HepG2 (cell line): ENCODE results near the gene GPR137. TPM values are rescaled to one million over a fixed set of nuclear protein-coding genes. Genes with fewer than 3 reads are reported as not detected.

Experiments
- AGO2 ChIP-seq: fragments of 200-400 bp; formaldehyde crosslinking; optimal IDR thresholded peaks from 2 replicates; pipeline ENCODE3; 2017; ENCODE audit warnings: mild to moderate bottlenecking, low read depth, low read length, moderate library complexity
- CBX5 ChIP-seq: sonication (generic); formaldehyde crosslinking; IDR thresholded peaks from 2 replicates; pipeline ENCODE4 v1.4.0; 2020; ENCODE audit warnings: missing genetic modification reagents, borderline replicate concordance
- FOXP1 ChIP-seq, 2 experiments: fragments of 450-650 bp in 1 of 2; IDR thresholded peaks; 2 replicates each; pipeline ENCODE4 v1.6.1; 2017 to 2018; ENCODE audit warnings: antibody characterized with exemption in 1 of 2
- GFI1 ChIP-seq: sonication (generic); formaldehyde crosslinking; IDR thresholded peaks from 2 replicates; pipeline ENCODE4 v1.5.0; 2020; ENCODE audit warnings: missing genetic modification reagents, mild to moderate bottlenecking, borderline replicate concordance
- PCBP1 ChIP-seq: fragments of 200-400 bp; formaldehyde crosslinking; IDR thresholded peaks from 2 replicates; pipeline ENCODE4 v1.6.1; 2017; ENCODE audit warnings: mild to moderate bottlenecking, low read depth, low read length, borderline replicate concordance
- RAD21 ChIP-seq: fragments of 450-650 bp; formaldehyde crosslinking; IDR thresholded peaks from 2 replicates; pipeline ENCODE4 v1.5.0; 2020; ENCODE audit warnings: mild to moderate bottlenecking
- SNAI1 ChIP-seq: sonication (generic); formaldehyde crosslinking; IDR thresholded peaks from 2 replicates; pipeline ENCODE4 v1.5.0; 2020; ENCODE audit warnings: mild to moderate bottlenecking, missing genetic modification reagents, borderline replicate concordance
- TBL1XR1 ChIP-seq: fragments of 150-350 bp; IDR thresholded peaks from 2 replicates; pipeline ENCODE4 v1.6.1; 2014; ENCODE audit warnings: borderline replicate concordance, low read length; ENCODE audit not compliant: partially characterized antibody
- ZC3H4 ChIP-seq: sonication (generic); formaldehyde crosslinking; IDR thresholded peaks from 2 replicates; pipeline ENCODE4 v1.4.0; 2020; ENCODE audit warnings: missing genetic modification reagents, borderline replicate concordance
- ZNF224 ChIP-seq: sonication (generic); formaldehyde crosslinking; IDR thresholded peaks from 2 replicates; pipeline ENCODE4 v1.5.0; 2020; ENCODE audit warnings: mild to moderate bottlenecking, missing genetic modification reagents
- ZNF24 ChIP-seq: fragments of 450-650 bp; IDR thresholded peaks from 2 replicates; pipeline ENCODE4 v1.6.1; 2017; ENCODE audit warnings: antibody characterized with exemption, mild to moderate bottlenecking
- ZNF777 ChIP-seq: sonication (generic); formaldehyde crosslinking; IDR thresholded peaks from 2 replicates; pipeline ENCODE4 v1.4.0; 2020; ENCODE audit warnings: missing genetic modification reagents
- ZNF790 ChIP-seq: sonication (generic); formaldehyde crosslinking; IDR thresholded peaks from 2 replicates; pipeline ENCODE4 v1.8.0; 2022; ENCODE audit warnings: missing genetic modification reagents, mild to moderate bottlenecking, borderline replicate concordance
- polyA plus RNA-seq, 8 experiments: library from polyadenylated mRNA; depleted of rRNA in 3 of 8; stranded (reverse) in 7 of 8; unstranded in 1 of 8; fragments of >200 nt; fragmentation: Illumina TruSeq in 4 of 8; extraction: Trizol in 4 of 8; gene quantifications; 2 replicates each; pipeline versions ENCODE4 v1.2.1 to v1.2.3, GENCODE V29; 2011 to 2016; ENCODE audit warnings: low read depth in 4 of 8, missing spikeins in 1 of 8, mixed read lengths in 1 of 8; ENCODE audit not compliant: insufficient read depth in 1 of 8
- total RNA-seq, 5 experiments: library from RNA; depleted of rRNA; stranded (reverse); fragments of >200 nt; fragmentation: Illumina TruSeq; extraction: Trizol; gene quantifications; 2 replicates each; pipeline ENCODE4 v1.2.3, GENCODE V29; 2016; ENCODE audit warnings: low read depth in 1 of 5
- TF ChIP-seq, protein P1 (sequence below): sonication (generic); formaldehyde crosslinking; conservative IDR thresholded peaks from 2 replicates; pipeline ENCODE4 v1.8.0; 2022; ENCODE audit warnings: mild to moderate bottlenecking, moderate library complexity, missing genetic modification reagents
- TF ChIP-seq, protein P2 (sequence below): sonication (generic); formaldehyde crosslinking; IDR thresholded peaks from 2 replicates; pipeline ENCODE4 v1.9.0; 2021; ENCODE audit warnings: missing genetic modification reagents, mild to moderate bottlenecking, borderline replicate concordance
- TF ChIP-seq, protein P3 (sequence below): sonication (generic); formaldehyde crosslinking; IDR thresholded peaks from 2 replicates; pipeline ENCODE4 v1.5.0; 2020; ENCODE audit warnings: mild to moderate bottlenecking, missing genetic modification reagents, borderline replicate concordance

Gene GPR137
- total and polyA plus RNA-seq, 2 of the 13 experiments (the other 11 are each of a cell fraction or from before 2014, with no cell fraction given), result 8.5 to 13.2 TPM

DNA sequence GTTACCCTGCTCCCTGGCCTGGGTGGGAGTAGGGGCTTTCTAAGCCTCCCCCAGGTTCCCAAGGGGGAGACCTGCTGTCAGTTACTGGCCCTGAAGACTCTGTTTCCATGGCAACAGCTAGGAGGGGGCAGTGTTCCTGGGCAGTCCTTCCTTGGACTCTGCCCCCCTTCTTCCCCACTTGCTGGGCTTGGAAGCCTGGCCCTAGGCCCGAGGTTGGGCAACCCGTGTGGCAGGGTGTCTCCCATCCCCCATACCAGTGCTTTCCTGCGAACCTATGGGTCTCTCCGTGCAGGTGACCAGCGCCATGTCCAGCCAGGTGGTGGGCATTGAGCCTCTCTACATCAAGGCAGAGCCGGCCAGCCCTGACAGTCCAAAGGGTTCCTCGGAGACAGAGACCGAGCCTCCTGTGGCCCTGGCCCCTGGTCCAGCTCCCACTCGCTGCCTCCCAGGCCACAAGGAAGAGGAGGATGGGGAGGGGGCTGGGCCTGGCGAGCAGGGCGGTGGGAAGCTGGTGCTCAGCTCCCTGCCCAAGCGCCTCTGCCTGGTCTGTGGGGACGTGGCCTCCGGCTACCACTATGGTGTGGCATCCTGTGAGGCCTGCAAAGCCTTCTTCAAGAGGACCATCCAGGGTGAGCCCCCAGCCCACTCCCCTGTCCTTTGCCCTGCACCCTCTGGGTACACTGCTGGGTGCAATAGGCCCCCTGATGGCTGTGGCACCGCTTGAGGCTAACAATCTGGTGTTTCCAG lies 21.4 kb downstream of the GPR137 start (continued):
- TF ChIP-seq ZNF224 (CRISPR knock-in tag) (no peak), AGO2 (peak; percentile 42), ZNF24 (no peak), FOXP1 (IDR thresholded peaks at IDR 0.05) (no peak), FOXP1 (CRISPR knock-in tag; IDR thresholded peaks at IDR 0.05) (no peak), GFI1 (CRISPR knock-in tag) (no peak), ZNF777 (CRISPR knock-in tag) (no peak), ZNF790 (CRISPR knock-in tag) (no peak), TBL1XR1 (no peak), ZC3H4 (CRISPR knock-in tag) (no peak), CBX5 (peak; percentile 31; the same call in 1 of the 2 replicates), RAD21 (CRISPR knock-in tag) (no peak), PCBP1 (no peak), SNAI1 (CRISPR knock-in tag) (no peak)
- TF ChIP-seq, protein P1, sequence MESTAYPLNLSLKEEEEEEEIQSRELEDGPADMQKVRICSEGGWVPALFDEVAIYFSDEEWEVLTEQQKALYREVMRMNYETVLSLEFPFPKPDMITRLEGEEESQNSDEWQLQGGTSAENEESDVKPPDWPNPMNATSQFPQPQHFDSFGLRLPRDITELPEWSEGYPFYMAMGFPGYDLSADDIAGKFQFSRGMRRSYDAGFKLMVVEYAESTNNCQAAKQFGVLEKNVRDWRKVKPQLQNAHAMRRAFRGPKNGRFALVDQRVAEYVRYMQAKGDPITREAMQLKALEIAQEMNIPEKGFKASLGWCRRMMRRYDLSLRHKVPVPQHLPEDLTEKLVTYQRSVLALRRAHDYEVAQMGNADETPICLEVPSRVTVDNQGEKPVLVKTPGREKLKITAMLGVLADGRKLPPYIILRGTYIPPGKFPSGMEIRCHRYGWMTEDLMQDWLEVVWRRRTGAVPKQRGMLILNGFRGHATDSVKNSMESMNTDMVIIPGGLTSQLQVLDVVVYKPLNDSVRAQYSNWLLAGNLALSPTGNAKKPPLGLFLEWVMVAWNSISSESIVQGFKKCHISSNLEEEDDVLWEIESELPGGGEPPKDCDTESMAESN (CRISPR knock-in tag), result no peak
- TF ChIP-seq, protein P2, sequence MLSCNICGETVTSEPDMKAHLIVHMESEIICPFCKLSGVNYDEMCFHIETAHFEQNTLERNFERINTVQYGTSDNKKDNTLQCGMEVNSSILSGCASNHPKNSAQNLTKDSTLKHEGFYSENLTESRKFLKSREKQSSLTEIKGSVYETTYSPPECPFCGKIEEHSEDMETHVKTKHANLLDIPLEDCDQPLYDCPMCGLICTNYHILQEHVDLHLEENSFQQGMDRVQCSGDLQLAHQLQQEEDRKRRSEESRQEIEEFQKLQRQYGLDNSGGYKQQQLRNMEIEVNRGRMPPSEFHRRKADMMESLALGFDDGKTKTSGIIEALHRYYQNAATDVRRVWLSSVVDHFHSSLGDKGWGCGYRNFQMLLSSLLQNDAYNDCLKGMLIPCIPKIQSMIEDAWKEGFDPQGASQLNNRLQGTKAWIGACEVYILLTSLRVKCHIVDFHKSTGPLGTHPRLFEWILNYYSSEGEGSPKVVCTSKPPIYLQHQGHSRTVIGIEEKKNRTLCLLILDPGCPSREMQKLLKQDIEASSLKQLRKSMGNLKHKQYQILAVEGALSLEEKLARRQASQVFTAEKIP (CRISPR knock-in tag), result no peak
- TF ChIP-seq, protein P3, sequence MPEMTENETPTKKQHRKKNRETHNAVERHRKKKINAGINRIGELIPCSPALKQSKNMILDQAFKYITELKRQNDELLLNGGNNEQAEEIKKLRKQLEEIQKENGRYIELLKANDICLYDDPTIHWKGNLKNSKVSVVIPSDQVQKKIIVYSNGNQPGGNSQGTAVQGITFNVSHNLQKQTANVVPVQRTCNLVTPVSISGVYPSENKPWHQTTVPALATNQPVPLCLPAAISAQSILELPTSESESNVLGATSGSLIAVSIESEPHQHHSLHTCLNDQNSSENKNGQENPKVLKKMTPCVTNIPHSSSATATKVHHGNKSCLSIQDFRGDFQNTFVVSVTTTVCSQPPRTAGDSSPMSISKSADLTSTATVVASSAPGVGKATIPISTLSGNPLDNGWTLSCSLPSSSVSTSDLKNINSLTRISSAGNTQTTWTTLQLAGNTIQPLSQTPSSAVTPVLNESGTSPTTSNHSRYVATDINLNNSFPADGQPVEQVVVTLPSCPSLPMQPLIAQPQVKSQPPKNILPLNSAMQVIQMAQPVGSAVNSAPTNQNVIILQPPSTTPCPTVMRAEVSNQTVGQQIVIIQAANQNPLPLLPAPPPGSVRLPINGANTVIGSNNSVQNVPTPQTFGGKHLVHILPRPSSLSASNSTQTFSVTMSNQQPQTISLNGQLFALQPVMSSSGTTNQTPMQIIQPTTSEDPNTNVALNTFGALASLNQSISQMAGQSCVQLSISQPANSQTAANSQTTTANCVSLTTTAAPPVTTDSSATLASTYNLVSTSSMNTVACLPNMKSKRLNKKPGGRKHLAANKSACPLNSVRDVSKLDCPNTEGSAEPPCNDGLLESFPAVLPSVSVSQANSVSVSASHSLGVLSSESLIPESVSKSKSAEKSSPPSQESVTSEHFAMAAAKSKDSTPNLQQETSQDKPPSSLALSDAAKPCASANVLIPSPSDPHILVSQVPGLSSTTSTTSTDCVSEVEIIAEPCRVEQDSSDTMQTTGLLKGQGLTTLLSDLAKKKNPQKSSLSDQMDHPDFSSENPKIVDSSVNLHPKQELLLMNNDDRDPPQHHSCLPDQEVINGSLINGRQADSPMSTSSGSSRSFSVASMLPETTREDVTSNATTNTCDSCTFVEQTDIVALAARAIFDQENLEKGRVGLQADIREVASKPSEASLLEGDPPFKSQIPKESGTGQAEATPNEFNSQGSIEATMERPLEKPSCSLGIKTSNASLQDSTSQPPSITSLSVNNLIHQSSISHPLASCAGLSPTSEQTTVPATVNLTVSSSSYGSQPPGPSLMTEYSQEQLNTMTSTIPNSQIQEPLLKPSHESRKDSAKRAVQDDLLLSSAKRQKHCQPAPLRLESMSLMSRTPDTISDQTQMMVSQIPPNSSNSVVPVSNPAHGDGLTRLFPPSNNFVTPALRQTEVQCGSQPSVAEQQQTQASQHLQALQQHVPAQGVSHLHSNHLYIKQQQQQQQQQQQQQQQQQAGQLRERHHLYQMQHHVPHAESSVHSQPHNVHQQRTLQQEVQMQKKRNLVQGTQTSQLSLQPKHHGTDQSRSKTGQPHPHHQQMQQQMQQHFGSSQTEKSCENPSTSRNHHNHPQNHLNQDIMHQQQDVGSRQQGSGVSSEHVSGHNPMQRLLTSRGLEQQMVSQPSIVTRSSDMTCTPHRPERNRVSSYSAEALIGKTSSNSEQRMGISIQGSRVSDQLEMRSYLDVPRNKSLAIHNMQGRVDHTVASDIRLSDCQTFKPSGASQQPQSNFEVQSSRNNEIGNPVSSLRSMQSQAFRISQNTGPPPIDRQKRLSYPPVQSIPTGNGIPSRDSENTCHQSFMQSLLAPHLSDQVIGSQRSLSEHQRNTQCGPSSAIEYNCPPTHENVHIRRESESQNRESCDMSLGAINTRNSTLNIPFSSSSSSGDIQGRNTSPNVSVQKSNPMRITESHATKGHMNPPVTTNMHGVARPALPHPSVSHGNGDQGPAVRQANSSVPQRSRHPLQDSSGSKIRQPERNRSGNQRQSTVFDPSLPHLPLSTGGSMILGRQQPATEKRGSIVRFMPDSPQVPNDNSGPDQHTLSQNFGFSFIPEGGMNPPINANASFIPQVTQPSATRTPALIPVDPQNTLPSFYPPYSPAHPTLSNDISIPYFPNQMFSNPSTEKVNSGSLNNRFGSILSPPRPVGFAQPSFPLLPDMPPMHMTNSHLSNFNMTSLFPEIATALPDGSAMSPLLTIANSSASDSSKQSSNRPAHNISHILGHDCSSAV, result no peak
